Neuronal stem cell (in vitro differentiated cells): ENCODE measurements around the gene ZSCAN31.

Source experiments
- DNase-seq: peaks from one replicate; pipeline ENCODE4 v3.0.0-alpha.2; 2013; ENCODE audit warnings: low spot score
- H2AFZ ChIP-seq: one replicate; pipeline ENCODE4 v1.6.1; 2013; ENCODE audit warnings: mild to moderate bottlenecking, low read length, inconsistent platforms
- H2AK5ac ChIP-seq: 2 replicates; pipeline ENCODE4 v1.6.1; 2013; ENCODE audit warnings: low read depth, mild to moderate bottlenecking, inconsistent platforms, low read length, moderate library complexity, mixed read lengths
- H2BK120ac ChIP-seq: 2 replicates; pipeline ENCODE4 v1.6.1; 2013; ENCODE audit warnings: low read depth, mild to moderate bottlenecking, inconsistent platforms, low read length, moderate library complexity, mixed read lengths
- H2BK12ac ChIP-seq: one replicate; pipeline ENCODE4 v1.6.1; 2013; ENCODE audit warnings: low read length, inconsistent platforms
- H2BK15ac ChIP-seq: 2 replicates; pipeline ENCODE4 v1.6.1; 2013; ENCODE audit warnings: mild to moderate bottlenecking, low read length, inconsistent platforms, mixed read lengths
- H2BK5ac ChIP-seq: one replicate; pipeline ENCODE4 v1.6.1; 2013; ENCODE audit warnings: inconsistent platforms, mild to moderate bottlenecking, low read length, moderate library complexity
- H3K14ac ChIP-seq: one replicate; pipeline ENCODE4 v1.6.1; 2013; ENCODE audit warnings: low read length, inconsistent platforms
- H3K18ac ChIP-seq: 2 replicates; pipeline ENCODE4 v1.6.1; 2013; ENCODE audit warnings: low read length, inconsistent platforms
- H3K23ac ChIP-seq: 2 replicates; pipeline ENCODE4 v1.6.1; 2013; ENCODE audit warnings: low read depth, mild to moderate bottlenecking, mixed read lengths, low read length, inconsistent platforms; ENCODE audit not compliant: poor library complexity
- H3K27ac ChIP-seq: replicated peaks from 3 replicates; pipeline ENCODE4 v1.5.1; 2013; ENCODE audit warnings: low read length, inconsistent platforms
- H3K27me3 ChIP-seq, 3 experiments: 2 replicates each; pipeline ENCODE4 v1.6.1; 2013; ENCODE audit warnings: low read length in 3 of 3, mild to moderate bottlenecking in 2 of 3, inconsistent platforms in 1 of 3, low read depth in 1 of 3, mixed read lengths in 1 of 3, moderate library complexity in 1 of 3; ENCODE audit not compliant: control insufficient read depth in 3 of 3, insufficient read depth in 3 of 3
- H3K36me3 ChIP-seq, 2 donors: replicated peaks in 1 of 2; 2 replicates each; pipeline ENCODE4 v1.6.1; 2013; ENCODE audit warnings: low read length in 2 of 2; ENCODE audit not compliant: control insufficient read depth in 2 of 2, insufficient read depth in 2 of 2
- H3K4ac ChIP-seq: 2 replicates; pipeline ENCODE4 v1.6.1; 2013; ENCODE audit warnings: inconsistent platforms, mild to moderate bottlenecking, low read length, moderate library complexity
- H3K4me1 ChIP-seq, 2 donors: 1 replicate in 1 of 2; 2 replicates in 1 of 2; pipeline ENCODE4 v1.6.1; 2013; ENCODE audit warnings: low read length in 2 of 2, low read depth in 1 of 2; ENCODE audit not compliant: control insufficient read depth in 2 of 2, insufficient read depth in 1 of 2
- H3K4me2 ChIP-seq: one replicate; pipeline ENCODE4 v1.6.1; 2013; ENCODE audit warnings: mild to moderate bottlenecking, low read length, inconsistent platforms; ENCODE audit not compliant: insufficient read depth, poor library complexity, severe bottlenecking
- H3K4me3 ChIP-seq, 2 donors: 2 replicates each; pipeline ENCODE4 v1.5.1; 2013; ENCODE audit warnings: low read length in 2 of 2, mild to moderate bottlenecking in 2 of 2, inconsistent platforms in 1 of 2, moderate library complexity in 1 of 2
- H3K79me1 ChIP-seq: one replicate; pipeline ENCODE4 v1.6.1; 2013; ENCODE audit warnings: low read depth, mild to moderate bottlenecking, inconsistent platforms, low read length, moderate library complexity
- H3K9ac ChIP-seq: one replicate; pipeline ENCODE4 v1.6.1; 2013; ENCODE audit warnings: mild to moderate bottlenecking, low read depth, low read length, inconsistent platforms; ENCODE audit not compliant: poor library complexity
- H3K9me3 ChIP-seq, 2 donors: replicated peaks in 1 of 2; 2 replicates each; pipeline versions ENCODE3 to v1.6.1; 2013; ENCODE audit warnings: low read length in 2 of 2, mild to moderate bottlenecking in 2 of 2, inconsistent platforms in 1 of 2, low read depth in 1 of 2, mixed read lengths in 1 of 2, moderate library complexity in 1 of 2; ENCODE audit not compliant: control insufficient read depth in 2 of 2, insufficient read depth in 1 of 2
- H4K8ac ChIP-seq: one replicate; pipeline ENCODE4 v1.6.1; 2013; ENCODE audit warnings: low read depth, mild to moderate bottlenecking, inconsistent platforms, low read length, moderate library complexity
- H4K91ac ChIP-seq: one replicate; pipeline ENCODE4 v1.6.1; 2013; ENCODE audit warnings: low read length, low read depth, mild to moderate bottlenecking, inconsistent platforms; ENCODE audit not compliant: poor library complexity
- WGBS, 2 donors: extraction: QIAGEN DNeasy Blood & Tissue Kit; methylation state at CpG; one replicate each; pipeline ENCODE4 v1.1.7; 2013; ENCODE audit warnings: missing lambda C conversion rate in 2 of 2, mixed read lengths in 1 of 2; ENCODE audit not compliant: insufficient read length in 2 of 2, insufficient replicate concordance in 1 of 2; ENCODE audit errors: extremely low coverage in 2 of 2; 5-methylcytosine and 5-hydroxymethylcytosine counted together

Gene ZSCAN31

DNA sequence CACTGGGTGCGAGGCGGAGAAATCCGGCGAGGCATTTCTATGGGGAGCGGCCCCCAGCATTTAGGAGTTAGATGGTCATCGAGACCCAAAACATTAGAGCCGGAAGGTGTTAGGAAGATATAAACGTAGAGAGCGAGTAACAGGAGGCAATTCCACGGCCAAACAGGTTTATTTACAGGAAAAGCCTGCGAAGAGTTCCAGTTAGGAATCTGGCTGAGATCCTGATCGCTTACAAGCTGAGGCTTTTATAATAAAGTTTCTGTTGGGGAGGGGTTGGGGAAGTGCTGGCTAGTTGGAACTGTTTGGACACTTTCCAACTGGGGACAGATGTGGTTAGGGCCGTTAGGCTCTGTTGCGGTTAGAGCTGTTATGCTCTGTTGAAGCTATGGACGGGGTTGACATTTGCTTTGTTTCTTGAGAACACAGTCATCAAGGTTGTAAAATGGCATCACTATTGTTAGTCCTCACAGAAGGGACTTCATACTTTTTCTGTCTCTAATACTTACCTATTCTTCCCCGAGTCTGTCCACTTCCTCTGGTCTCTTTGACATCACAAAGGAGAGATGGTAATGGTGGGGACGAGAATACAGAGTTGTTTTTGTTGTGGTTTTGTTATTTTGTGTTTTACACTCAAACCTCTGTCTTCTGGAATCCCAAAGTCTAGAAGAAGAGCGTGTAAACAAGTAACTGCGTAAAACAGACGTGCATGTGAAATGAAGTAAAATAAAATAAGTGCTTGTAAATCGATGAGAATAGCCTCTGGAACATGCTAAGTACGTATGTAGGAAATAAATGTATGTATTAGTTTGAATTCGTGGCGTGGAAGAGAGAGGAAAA lies 554 bp upstream of the ZSCAN31 start:
- Histone ChIP-seq H2AFZ (peak overlapping the region; percentile 85), H2BK15ac (no peak overlapping the region), H3K4ac (no peak overlapping the region), H3K36me3 (no peaks in the 10 kb centered on the region), H2BK120ac (no peak overlapping the region), H4K8ac (no peak overlapping the region), H3K23ac (no peak overlapping the region), H3K4me1 (peaks cover 3 to 7% of the 10 kb centered on the region in 2 donors), H2BK12ac (no peak overlapping the region), H3K18ac (peak overlapping the region; percentile 90), H3K9ac (no peak overlapping the region), H3K9me3 (peaks cover 0 to 2% of the 10 kb centered on the region in 2 donors), H3K79me1 (no peaks in the 10 kb centered on the region), H2AK5ac (no peak overlapping the region), H3K4me3 (peak overlapping the region; percentile 64 to 89), H3K27me3 (no peaks in the 10 kb centered on the region), H3K14ac (no peak overlapping the region), H3K4me2 (peak overlapping the region; percentile 51), H2BK5ac (no peak overlapping the region), H4K91ac (no peak overlapping the region), H3K27ac (peak overlapping the region; percentile 97)
- DNase-seq, result no peak
- WGBS, 2 donors, result 100% methylated on average over 3 of the region's 24 CpGs; no CpG with 5 or more reads in 1 of the 2 donors

- no peak overlapping the region for H3K23ac ChIP-seq
- no peak overlapping the region for H3K9ac ChIP-seq
- H3K4me3 ChIP-seq, result peak overlapping the region; percentile 64 to 66
- no peak overlapping the region for H2BK15ac ChIP-seq
- no peak overlapping the region for H2AK5ac ChIP-seq
- WGBS, 2 donors, result no CpG with 5 or more reads among the region's 12 CpGs
- no peaks in the 10 kb centered on the region for H3K79me1 ChIP-seq
- H3K9me3 ChIP-seq, result peaks cover 0 to 2% of the 10 kb centered on the region in 2 donors
- peak overlapping the region; percentile 85 for H2AFZ ChIP-seq
- peaks cover 3 to 7% of the 10 kb centered on the region in 2 donors for H3K4me1 ChIP-seq
- peak overlapping the region; percentile 46 for H3K4me2 ChIP-seq
- no peak overlapping the region for H3K14ac ChIP-seq
- H3K18ac ChIP-seq, result no peak overlapping the region
- no peak overlapping the region for H4K8ac ChIP-seq
- no peak overlapping the region for H2BK120ac ChIP-seq
- no peak overlapping the region for H2BK12ac ChIP-seq
- H3K27ac ChIP-seq, result peak overlapping the region; percentile 97
- H4K91ac ChIP-seq, result no peak overlapping the region
- no peak overlapping the region for H2BK5ac ChIP-seq
- no peaks in the 10 kb centered on the region for H3K36me3 ChIP-seq
- H3K4ac ChIP-seq, result no peak overlapping the region
- DNase-seq, result no peak
- H3K27me3 ChIP-seq, result no peaks in the 10 kb centered on the region
Measured at GRCh38 chr6:28335040-28335563, 846 bp downstream of the ZSCAN31 start.

DNA sequence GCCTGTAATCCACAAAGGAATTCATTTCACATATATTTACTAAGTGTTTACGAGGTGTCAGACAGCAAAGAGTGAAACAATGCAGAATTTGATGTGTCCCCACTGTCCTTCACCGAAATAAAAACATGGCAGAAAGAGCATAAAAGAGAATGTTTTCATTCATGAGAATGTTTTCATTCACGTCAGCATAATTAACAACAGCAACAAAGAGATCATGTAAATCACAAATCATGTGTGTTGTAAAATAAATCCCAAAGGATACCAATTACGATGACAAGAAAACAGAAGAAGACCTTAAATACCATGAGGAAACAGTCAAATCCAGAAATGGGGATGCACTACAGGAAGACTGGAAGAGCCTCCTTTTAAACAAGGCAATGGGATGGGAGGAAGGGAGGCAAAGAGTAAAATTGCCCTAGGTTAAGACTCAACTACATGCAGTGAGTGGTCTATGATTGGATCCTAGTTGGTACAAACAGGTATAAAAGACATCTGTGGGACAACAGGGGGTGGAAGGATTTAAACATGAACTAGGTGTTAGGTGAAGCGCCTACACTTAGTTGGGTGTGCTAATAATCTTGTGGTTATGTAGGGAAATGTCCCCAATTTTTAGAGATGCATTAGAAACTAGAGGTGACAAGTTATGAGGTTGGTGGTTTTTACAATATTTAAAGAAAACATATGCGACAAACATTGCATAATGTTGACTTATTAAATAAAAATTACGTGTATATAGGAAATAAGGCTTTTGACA lies 1.5 kb downstream of the ZSCAN31 start:
- peaks cover 0 to 2% of the 10 kb centered on the region in 2 donors for H3K9me3 ChIP-seq
- H2AK5ac ChIP-seq, result no peak overlapping the region
- peaks cover 3 to 7% of the 10 kb centered on the region in 2 donors for H3K4me1 ChIP-seq
- no peak overlapping the region for H2BK15ac ChIP-seq
- H3K27ac ChIP-seq, result no peak overlapping the region
- no peak overlapping the region for H2BK120ac ChIP-seq
- H3K4me2 ChIP-seq, result no peak overlapping the region
- no peak overlapping the region for H3K14ac ChIP-seq
- H2BK5ac ChIP-seq, result no peak overlapping the region
- no peak overlapping the region for H4K8ac ChIP-seq
- H3K4ac ChIP-seq, result no peak overlapping the region
- H3K9ac ChIP-seq, result no peak overlapping the region
- no peaks in the 10 kb centered on the region for H3K36me3 ChIP-seq
- no peak overlapping the region for H4K91ac ChIP-seq
- H3K23ac ChIP-seq, result no peak overlapping the region
- peak overlapping the region in 1 of 2 donors; percentile 64 for H3K4me3 ChIP-seq
- H3K27me3 ChIP-seq, result no peaks in the 10 kb centered on the region
- no peak for DNase-seq
- WGBS, 2 donors, result no CpG with 5 or more reads among the region's 7 CpGs
- no peaks in the 10 kb centered on the region for H3K79me1 ChIP-seq
- H2BK12ac ChIP-seq, result no peak overlapping the region
- peak overlapping the region; percentile 85 for H2AFZ ChIP-seq
- no peak overlapping the region for H3K18ac ChIP-seq

DNA sequence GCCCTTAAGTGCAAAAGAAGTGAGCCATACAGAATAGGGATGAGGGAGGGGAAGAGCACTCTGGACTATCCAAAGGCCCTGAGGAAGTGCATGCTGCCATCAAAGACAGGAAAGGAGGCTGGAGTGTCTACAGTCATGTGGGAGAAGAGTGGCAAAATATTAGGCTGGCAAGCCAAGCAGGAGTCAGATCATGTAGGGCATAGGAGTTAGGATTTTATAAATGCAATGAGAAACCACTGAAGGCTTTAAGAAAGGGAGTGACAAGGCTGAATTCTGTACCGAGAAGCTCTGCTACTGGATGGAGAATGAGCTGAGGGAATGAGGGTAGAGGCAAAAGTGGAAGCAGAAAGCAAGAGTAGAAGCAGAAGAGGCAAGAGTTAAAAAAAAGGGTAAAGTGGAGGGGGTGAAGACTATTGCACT lies 2.3 kb downstream of the ZSCAN31 start:
- H3K9me3 ChIP-seq, result peaks cover 4% of the 10 kb centered on the region in 2 donors
- H3K18ac ChIP-seq, result no peak overlapping the region
- no peak overlapping the region for H2AK5ac ChIP-seq
- H2BK15ac ChIP-seq, result no peak overlapping the region
- no peak for DNase-seq
- peaks cover 3 to 7% of the 10 kb centered on the region in 2 donors for H3K4me1 ChIP-seq
- no peak overlapping the region for H3K9ac ChIP-seq
- no peak overlapping the region for H3K23ac ChIP-seq
- H4K8ac ChIP-seq, result no peak overlapping the region
- no peak overlapping the region for H3K4me2 ChIP-seq
- no peak overlapping the region for H2BK12ac ChIP-seq
- H3K14ac ChIP-seq, result no peak overlapping the region
- no peak overlapping the region for H2AFZ ChIP-seq
- WGBS, 2 donors, result no CpG with 5 or more reads among the region's 1 CpG
- no peak overlapping the region for H3K4ac ChIP-seq
- H3K4me3 ChIP-seq, result no peak overlapping the region
- H3K79me1 ChIP-seq, result no peaks in the 10 kb centered on the region
- no peaks in the 10 kb centered on the region for H3K27me3 ChIP-seq
- no peak overlapping the region for H4K91ac ChIP-seq
- no peak overlapping the region for H2BK120ac ChIP-seq
- H2BK5ac ChIP-seq, result no peak overlapping the region
- H3K27ac ChIP-seq, result no peak overlapping the region
- H3K36me3 ChIP-seq, result no peaks in the 10 kb centered on the region
